ENCODE data around the gene NELFCD. TPM values are rescaled to one million over a fixed set of nuclear protein-coding genes. Genes with fewer than 3 reads are reported as not detected.
"Not testable (repeated sequence)": the region's sequence is repeated elsewhere in the genome, so short reads cannot be mapped to it uniquely, and the experiment has no call there.

The NELFCD gene
- total RNA-seq, 1 experiment from 2014 or later = 50.0 TPM

- Histone ChIP-seq H3K36me3 (peaks cover 63% of the 10 kb centered on the region), H3K27me3 (replicated peaks) (no peaks in the 10 kb centered on the region), H3K27ac (no peak overlapping the region), H3K9me3 (replicated peaks) (no peaks in the 10 kb centered on the region), H3K4me3 (no peak overlapping the region), H3K4me1 (replicated peaks) (peaks cover 17% of the 10 kb centered on the region)
- DNase-seq (ENCODE audit: low read depth in 1 of 2, low spot score in 2 of 2) = no peak
Measured at GRCh38 chr20:59035381-59035780, 54.3 kb downstream of the NELFCD start.

GRCh38 chr20:59037386-59037785 lies 56.3 kb downstream of the NELFCD start:
- Histone ChIP-seq H3K4me3 (no peak overlapping the region), H3K27ac (no peak overlapping the region)
- no peak for DNase-seq (ENCODE audit: low read depth in 1 of 2, low spot score in 2 of 2)

GRCh38 chr20:59039233-59039632 lies 58.2 kb downstream of the NELFCD start:
- no peak overlapping the region for H3K4me3 ChIP-seq
- DNase-seq (ENCODE audit: low read depth in 1 of 2, low spot score in 2 of 2) = no peak

More at GRCh38 chr20:59037386-59037785, 56.3 kb downstream of the NELFCD start:
- H3K27me3 ChIP-seq (replicated peaks) = no peaks in the 10 kb centered on the region
- peaks cover 19% of the 10 kb centered on the region for H3K4me1 ChIP-seq (replicated peaks)
- peaks cover 66% of the 10 kb centered on the region for H3K36me3 ChIP-seq
- no peaks in the 10 kb centered on the region for H3K9me3 ChIP-seq (replicated peaks)

GRCh38 chr20:59040667-59041066 lies 59.6 kb downstream of the NELFCD start:
- Histone ChIP-seq H3K4me1 (replicated peaks) (peaks cover 24% of the 10 kb centered on the region), H3K9me3 (replicated peaks) (no peaks in the 10 kb centered on the region), H3K27me3 (replicated peaks) (no peaks in the 10 kb centered on the region), H3K4me3 (no peak overlapping the region), H3K27ac (no peak overlapping the region), H3K36me3 (peaks cover 58% of the 10 kb centered on the region)
- no peak for DNase-seq (ENCODE audit: low read depth in 1 of 2, low spot score in 2 of 2)

More at GRCh38 chr20:59039233-59039632, 58.2 kb downstream of the NELFCD start:
- no peaks in the 10 kb centered on the region for H3K27me3 ChIP-seq (replicated peaks)
- H3K4me1 ChIP-seq (replicated peaks) = peaks cover 24% of the 10 kb centered on the region
- H3K9me3 ChIP-seq (replicated peaks) = no peaks in the 10 kb centered on the region
- H3K36me3 ChIP-seq = peaks cover 67% of the 10 kb centered on the region
- no peak overlapping the region for H3K27ac ChIP-seq

GRCh38 chr20:59041487-59041886 lies 60.4 kb downstream of the NELFCD start:
- H3K4me3 ChIP-seq = peak overlapping the region; percentile 79

GRCh38 chr20:59042151-59042795 lies 61.2 kb downstream of the NELFCD start, which contains the start of gene PRELID3B:
Gene PRELID3B (minus strand): TSS chr20:59042786. CDS start chr20:59042730, 56 bp downstream.
- no peaks in the 10 kb centered on the region for H3K27me3 ChIP-seq (replicated peaks)
- H3K27ac ChIP-seq = peak within 1 kb of the TSS; percentile 39
- H3K4me3 ChIP-seq = peak within 1 kb of the TSS; percentile 79
- peaks cover 42% of the 10 kb centered on the region for H3K36me3 ChIP-seq
- no peak for DNase-seq (ENCODE audit: low read depth in 1 of 2, low spot score in 2 of 2)
- peaks cover 24% of the 10 kb centered on the region for H3K4me1 ChIP-seq (replicated peaks)
- no peaks in the 10 kb centered on the region for H3K9me3 ChIP-seq (replicated peaks)

More at GRCh38 chr20:59041487-59041886, 60.4 kb downstream of the NELFCD start:
- not testable (repeated sequence) for H3K9me3 ChIP-seq (replicated peaks); H3K27me3 ChIP-seq (replicated peaks); DNase-seq (ENCODE audit: low read depth in 1 of 2, low spot score in 2 of 2); H3K27ac ChIP-seq
- H3K36me3 ChIP-seq = peaks cover 50% of the 10 kb centered on the region
- H3K4me1 ChIP-seq (replicated peaks) = peaks cover 24% of the 10 kb centered on the region

GRCh38 chr20:59042796-59043631 lies 62.0 kb downstream of the NELFCD start:
- H3K4me1 ChIP-seq (replicated peaks) = peaks cover 31% of the 10 kb centered on the region
- peak overlapping the region; percentile 79 for H3K4me3 ChIP-seq
- H3K36me3 ChIP-seq = peaks cover 35% of the 10 kb centered on the region
- no peaks in the 10 kb centered on the region for H3K9me3 ChIP-seq (replicated peaks)
- DNase-seq (ENCODE audit: low read depth in 1 of 2, low spot score in 2 of 2) = peak; percentile 90 to 92
- H3K27me3 ChIP-seq (replicated peaks) = no peaks in the 10 kb centered on the region
- peak overlapping the region; percentile 28 for H3K27ac ChIP-seq

GRCh38 chr20:59043698-59044097 lies 62.6 kb downstream of the NELFCD start:
- peak in 1 of 2 experiments; percentile 30 for DNase-seq (ENCODE audit: low read depth in 1 of 2, low spot score in 2 of 2)
- Histone ChIP-seq H3K4me3 (no peak overlapping the region), H3K36me3 (peaks cover 32% of the 10 kb centered on the region), H3K4me1 (replicated peaks) (peaks cover 36% of the 10 kb centered on the region), H3K27ac (peak overlapping the region; percentile 28), H3K27me3 (replicated peaks) (no peaks in the 10 kb centered on the region), H3K9me3 (replicated peaks) (no peaks in the 10 kb centered on the region)

GRCh38 chr20:59044295-59044694 lies 63.2 kb downstream of the NELFCD start:
- Histone ChIP-seq H3K9me3 (replicated peaks) (no peaks in the 10 kb centered on the region), H3K4me1 (replicated peaks) (peaks cover 36% of the 10 kb centered on the region), H3K4me3 (no peak overlapping the region), H3K27me3 (replicated peaks) (no peaks in the 10 kb centered on the region), H3K27ac (no peak overlapping the region), H3K36me3 (peaks cover 29% of the 10 kb centered on the region)
- DNase-seq (ENCODE audit: low read depth in 1 of 2, low spot score in 2 of 2) = no peak

Other genes starting within 250 kb of the NELFCD start
- not detected in 2 replicates for gene GNAS-AS1, start 130.4 kb upstream of the NELFCD start, total RNA-seq (2014; rRNA removed; shearing (Covaris generic))
- 726 and 1,015 TPM in 2 replicates for gene GNAS, start 128.5 kb upstream of the NELFCD start, total RNA-seq (2014; rRNA removed; shearing (Covaris generic))
- 140 and 168 TPM in 2 replicates for gene CTSZ, start 26.0 kb downstream of the NELFCD start, total RNA-seq (2014; rRNA removed; shearing (Covaris generic))
- 0.05 TPM in 1 of 2 replicates, not detected in the other for gene TUBB1, start 38.2 kb downstream of the NELFCD start, total RNA-seq (2014; rRNA removed; shearing (Covaris generic))
- 47.4 and 48.4 TPM in 2 replicates for gene ATP5F1E, start 51.1 kb downstream of the NELFCD start, total RNA-seq (2014; rRNA removed; shearing (Covaris generic))
- gene PRELID3B, start 61.5 kb downstream of the NELFCD start, total RNA-seq (2014; rRNA removed; shearing (Covaris generic)) = 102 and 127 TPM in 2 replicates
- gene ZNF831, start 182.6 kb downstream of the NELFCD start, total RNA-seq (2014; rRNA removed; shearing (Covaris generic)) = not detected in 2 replicates

All from SJSA1 (cell line).